HuH-7.5 (cell line): ENCODE data around the gene CELF3.
"Not testable (repeated sequence)": the region's sequence is repeated elsewhere in the genome, so short reads cannot be mapped to it uniquely, and the experiment has no call there.

Source experiments
- DNase-seq: peaks from one replicate; pipeline ENCODE4 v3.0.0; 2011; ENCODE audit warnings: low spot score

Gene CELF3

GRCh38 chr1:151716771-151717631 lies at the start of gene CELF3:
TSS of gene CELF3 (minus strand) at chr1:151716803. CDS start at chr1:151716020, 783 bp downstream.
- DNase-seq, result no peak

- no peak for DNase-seq
These were observed 47.4 kb upstream of the CELF3 start for GRCh38 chr1:151763990-151764389.

GRCh38 chr1:151762941-151763921 lies 46.6 kb upstream of the CELF3 start, which contains the start of gene MRPL9:
TSS of gene MRPL9 (minus strand) at chr1:151763496. CDS start at chr1:151763479, 17 bp downstream.
- DNase-seq, result peak; percentile 89

- DNase-seq, result no peak
These were observed 44.2 kb upstream of the CELF3 start for GRCh38 chr1:151760597-151761385.

- no peak for DNase-seq
These were observed 42.6 kb upstream of the CELF3 start for GRCh38 chr1:151759241-151759640.

- DNase-seq, result no peak
These were observed 39.7 kb upstream of the CELF3 start for GRCh38 chr1:151756291-151756690.

- DNase-seq, result no peak
These were observed 24.9 kb upstream of the CELF3 start for GRCh38 chr1:151741516-151741915.

GRCh38 chr1:151739590-151740355 lies 23.2 kb upstream of the CELF3 start:
- DNase-seq, result no peak

- DNase-seq, result no peak
These were observed 20.9 kb upstream of the CELF3 start for GRCh38 chr1:151737479-151737878.

GRCh38 chr1:151737026-151737425 lies 20.4 kb upstream of the CELF3 start:
- DNase-seq, result no peak

- DNase-seq, result not testable (repeated sequence)
These were observed 17.4 kb upstream of the CELF3 start for GRCh38 chr1:151733995-151734394.

GRCh38 chr1:151733126-151733525 lies 16.5 kb upstream of the CELF3 start:
- no peak for DNase-seq

GRCh38 chr1:151729966-151730291 lies 13.3 kb upstream of the CELF3 start:
- no peak for DNase-seq

- no peak for DNase-seq
These were observed 12.8 kb upstream of the CELF3 start for GRCh38 chr1:151729157-151729965.

- DNase-seq, result no peak
These were observed 11.8 kb upstream of the CELF3 start for GRCh38 chr1:151728151-151729054.

GRCh38 chr1:151723726-151724370 lies 7.2 kb upstream of the CELF3 start:
- DNase-seq, result no peak

- DNase-seq, result no peak
These were observed 5.3 kb upstream of the CELF3 start for GRCh38 chr1:151721788-151722510.
